T-helper 1 cell treated with Interleukin-12 subunit alpha and Interleukin-12 subunit beta and Interleukin-4 antibody, amounts not matched to agents 30 ng/mL and 1 ng/mL, for 36 hours (primary cell): ENCODE data around the gene MORC4. TPM values are rescaled to one million over a fixed set of nuclear protein-coding genes. Genes with fewer than 3 reads are reported as not detected.

Experiments used
- intact Hi-C: fragments of 100-400 bp; cut with micrococcal nuclease; formaldehyde crosslinking; loops from one replicate; pipeline ENCODE4 v1.15.1; 2024
- total RNA-seq: library from RNA; stranded (reverse); gene quantifications from 2 replicates; pipeline ENCODE4 v1.2.3, GENCODE V29; 2022

The MORC4 gene
- total RNA-seq, 1 donor from 2014 or later: 4.9 TPM

DNA sequence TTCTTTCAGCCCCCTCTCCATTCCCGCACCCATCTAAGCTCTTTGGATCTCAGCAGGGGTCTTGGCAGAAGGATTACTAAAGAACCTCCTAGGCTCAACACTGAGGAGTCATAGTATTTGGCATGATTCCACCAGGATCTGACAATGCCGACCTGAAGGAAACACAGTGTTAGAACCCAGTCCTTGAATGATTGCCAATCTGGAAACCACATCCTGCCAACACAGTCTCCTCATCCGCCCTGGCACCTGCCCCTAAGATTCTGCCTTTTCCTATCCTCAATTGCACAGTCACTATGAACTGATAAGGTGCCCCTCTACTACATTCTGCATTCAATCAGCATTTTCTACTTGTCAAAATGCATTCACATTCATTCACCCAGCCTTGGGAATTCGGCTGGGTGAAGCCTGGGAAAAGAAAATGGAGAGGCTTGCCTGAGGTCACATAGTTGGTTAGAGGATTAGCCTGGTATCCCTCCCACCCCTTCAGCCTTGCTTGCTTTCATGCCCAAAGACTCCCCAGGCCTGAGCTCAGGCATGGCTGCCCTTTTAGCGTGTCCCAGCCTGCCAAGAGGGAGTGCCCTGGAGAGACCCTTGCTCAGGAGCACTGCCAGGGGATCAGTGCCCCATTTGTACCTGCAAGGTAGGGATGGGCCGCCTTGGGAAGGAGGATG is 82.0 kb downstream of the MORC4 start:
- intact Hi-C loops: no loop called here

DNA sequence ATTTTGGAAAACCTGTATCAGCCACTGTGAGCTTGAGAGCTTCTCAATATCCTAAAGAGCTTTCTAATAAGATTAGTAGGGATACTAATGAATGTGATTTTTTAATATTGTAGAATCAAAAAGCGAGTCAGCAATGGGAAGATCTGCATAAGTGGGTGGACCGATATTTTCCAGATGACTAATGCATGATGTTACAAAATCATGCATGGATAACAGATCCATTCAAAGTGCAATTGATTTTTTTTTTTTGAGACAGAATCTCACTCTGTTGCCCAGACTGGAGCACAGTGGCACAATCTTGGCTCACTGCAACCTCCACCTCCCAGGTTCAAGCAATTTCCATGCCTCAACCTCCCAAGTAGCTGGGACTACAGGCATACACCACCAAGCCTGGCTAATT is 87.1 kb downstream of the MORC4 start:
- intact Hi-C loops: no loop called here

DNA sequence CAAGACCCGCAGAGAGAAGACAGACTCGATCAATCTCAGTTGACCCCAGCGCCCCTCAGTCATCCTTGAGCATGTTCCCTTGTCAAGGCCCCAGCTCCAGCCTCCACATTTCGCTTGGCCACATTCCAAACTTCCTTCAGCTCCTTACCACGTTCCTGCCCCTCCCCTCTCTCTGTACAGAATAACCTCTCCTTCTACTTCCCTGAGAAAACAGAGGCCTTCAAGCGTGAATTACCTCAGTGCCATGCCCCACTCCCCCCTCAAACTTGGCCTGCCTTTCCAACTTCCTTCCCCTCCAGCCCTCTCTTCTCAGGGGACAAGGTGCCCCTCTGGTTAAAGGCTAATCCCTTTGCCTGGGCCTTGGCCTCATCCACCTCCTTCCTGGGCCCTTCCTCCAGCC is 93.7 kb downstream of the MORC4 start:
- intact Hi-C loops: no loop called here

DNA sequence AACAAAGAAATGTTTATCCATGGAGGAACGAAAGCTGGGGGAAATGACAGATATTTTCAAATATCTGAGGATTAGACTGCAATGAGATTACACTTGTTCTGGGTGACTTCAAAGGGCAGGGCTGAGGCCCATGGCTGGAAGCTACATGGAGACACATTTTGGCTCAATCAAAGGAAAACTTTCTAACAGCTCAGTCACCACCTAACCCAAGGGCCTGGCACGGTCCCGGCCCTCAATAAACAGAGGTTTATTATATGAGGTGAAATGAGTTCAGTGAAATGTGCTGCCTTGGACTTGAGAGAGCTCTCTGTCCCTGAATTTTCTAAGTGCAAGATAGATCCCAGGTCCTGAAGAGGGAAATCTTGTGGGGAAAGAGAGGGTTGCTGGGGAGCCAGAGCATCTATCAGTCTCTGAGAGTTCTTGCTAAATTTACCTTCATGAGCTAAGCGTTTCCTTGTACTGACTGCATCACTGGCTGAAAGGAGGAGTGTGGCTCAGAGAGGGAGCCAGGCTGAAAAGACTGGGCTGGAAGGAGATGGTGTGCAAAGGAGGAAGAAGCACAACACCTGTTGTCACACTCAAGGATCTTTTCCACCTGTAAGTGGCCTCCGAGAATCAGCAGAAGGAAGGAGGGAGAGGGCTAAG is 94.8 kb downstream of the MORC4 start:
- intact Hi-C loops: no loop called here

DNA sequence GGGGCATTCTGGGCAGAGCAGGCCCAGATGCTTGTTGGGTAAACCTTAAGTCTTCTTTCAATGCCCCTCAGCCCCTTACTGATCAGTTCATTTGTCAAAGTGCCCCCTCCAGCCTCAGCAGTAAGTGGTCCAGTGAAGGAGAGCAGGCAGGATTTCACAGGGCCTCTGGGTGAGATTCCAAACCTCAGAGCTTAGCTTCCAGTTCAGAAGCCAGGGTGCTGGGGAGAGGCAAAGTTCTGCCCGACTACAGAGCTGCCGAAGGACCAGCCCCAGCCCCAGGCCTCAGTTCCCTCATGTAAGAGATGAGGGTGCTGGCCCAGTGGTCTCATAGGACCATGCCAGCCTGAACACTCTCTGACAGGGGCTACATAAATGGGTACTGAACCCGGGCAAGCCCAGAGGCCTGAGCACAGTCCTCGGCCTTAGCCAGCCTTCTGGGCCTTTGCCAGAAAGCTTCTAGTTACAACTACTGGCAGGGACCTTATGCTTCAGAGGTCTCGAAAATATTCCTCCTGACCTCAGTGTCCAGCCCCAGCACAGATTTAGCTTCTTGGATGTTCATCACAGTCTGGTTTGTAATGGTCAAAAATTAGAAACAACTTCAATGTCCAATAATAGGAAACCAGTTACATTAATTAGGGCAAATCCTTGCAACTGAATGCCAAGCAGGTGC is 96.0 kb downstream of the MORC4 start:
- intact Hi-C loops: no loop called here

DNA sequence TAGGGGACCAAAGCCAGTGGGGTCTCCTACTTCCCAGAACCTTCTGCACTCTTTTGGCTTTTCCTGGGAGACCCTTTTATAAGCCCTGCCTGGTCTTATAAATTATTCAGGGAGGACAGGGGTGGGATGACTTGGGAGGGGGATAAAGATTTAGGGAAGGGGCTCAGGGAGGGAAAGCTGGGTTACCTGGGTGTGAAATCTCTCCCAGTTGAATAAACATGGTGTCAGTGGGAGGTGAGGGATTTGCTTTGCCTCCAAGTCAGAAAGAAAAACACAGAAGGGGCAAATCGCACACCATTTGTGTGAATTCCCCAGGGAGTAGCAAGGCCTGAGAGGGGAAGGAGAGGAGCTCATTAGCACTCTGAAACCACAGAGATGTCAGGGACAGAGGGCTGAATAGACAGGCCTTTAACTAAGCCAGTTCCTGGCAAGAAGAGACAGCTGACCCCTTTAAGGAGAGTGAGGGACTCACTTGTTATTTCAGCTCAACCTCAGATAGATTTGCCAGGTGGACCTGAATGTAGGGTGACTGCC is 96.7 kb downstream of the MORC4 start, which contains the start of gene RIPPLY1:
RIPPLY1 (minus strand) TSS at position 51 of the 534 bp plus-strand sequence. CDS start 54 bp downstream, outside the sequence.
- intact Hi-C loops: no loop called here

DNA sequence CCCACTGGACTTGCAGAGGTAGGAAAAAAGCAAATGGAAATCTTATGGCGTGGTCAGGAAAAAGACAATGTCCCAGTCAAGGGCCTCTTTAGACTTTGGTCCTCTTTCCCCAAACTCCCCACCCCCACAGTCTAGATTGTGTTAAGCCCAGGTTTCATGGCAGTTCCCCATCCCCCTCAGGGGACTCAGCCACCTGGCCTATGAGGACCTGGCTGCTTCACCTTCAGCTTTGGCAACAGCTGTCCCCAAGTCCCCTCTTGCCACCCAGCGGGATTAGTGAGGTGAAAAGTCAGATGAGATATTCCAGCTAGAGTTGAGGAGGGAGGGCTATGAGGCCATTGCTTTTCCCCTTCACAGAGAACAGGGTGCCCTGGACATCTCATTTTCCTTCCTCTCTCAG is 97.3 kb downstream of the MORC4 start:
- intact Hi-C loops: no loop called here

DNA sequence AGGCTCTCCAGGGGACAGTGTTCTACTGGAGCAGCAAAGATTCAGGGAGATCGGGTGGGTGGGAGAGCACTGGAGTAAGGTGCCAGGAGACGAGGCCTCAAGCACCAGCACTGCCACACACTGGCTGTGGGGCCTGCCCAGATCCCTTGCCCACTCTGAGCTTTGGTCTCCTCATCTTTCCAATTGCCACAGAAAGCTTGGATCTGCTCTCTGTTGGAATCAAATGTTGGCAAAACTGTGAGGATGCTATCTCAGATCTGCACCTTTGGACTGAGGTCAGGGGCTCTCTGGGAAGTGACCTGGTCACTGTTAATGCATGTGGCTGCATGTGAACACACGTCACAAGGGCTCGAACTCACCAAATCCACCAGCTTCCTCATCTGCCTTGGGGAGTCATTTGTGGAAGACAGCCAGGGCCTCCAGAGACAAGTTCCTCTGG is 98.2 kb downstream of the MORC4 start:
- intact Hi-C loops: no loop called here

DNA sequence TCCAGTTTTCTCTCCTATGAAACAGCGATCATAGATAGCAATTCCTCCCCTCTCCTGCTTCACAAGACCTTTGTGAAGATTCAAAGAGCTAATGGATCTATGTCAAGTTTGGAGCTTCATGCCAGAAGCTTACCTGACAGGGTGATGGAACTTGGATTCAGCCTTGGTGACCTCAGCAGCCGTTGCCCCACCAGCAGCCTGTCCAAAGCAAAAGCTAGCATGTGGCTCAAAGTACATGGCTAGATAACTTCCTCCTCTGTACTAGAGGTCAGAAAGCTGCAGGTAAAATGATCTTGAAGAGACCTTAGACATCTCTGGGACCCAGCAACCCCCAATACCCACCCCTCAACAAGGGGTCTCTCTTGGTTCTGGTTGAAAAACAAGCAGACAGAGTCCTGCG is 98.7 kb downstream of the MORC4 start:
- intact Hi-C loops: no loop called here

DNA sequence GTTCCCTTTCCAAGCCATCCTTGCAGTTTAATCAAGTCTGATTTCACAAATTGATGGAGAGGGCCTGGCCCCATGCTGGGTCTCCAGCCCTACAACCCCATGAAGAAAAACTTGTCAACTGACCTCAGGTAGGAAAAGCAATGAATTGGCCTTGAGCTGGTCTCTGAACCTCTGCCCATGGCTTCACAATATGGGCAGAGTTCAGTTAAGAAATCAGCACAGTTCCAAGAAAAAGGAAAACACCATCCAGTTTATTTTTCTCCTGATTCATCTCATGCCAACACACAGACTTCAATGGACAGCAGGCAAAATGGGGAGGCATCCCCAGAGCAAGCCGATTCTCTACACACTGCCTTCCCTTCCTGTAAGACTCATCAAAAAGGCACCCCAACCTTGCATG is 100.2 kb downstream of the MORC4 start:
- intact Hi-C loops: loop anchor here (10.0 kb wide), 3 partner anchors 125 to 1175 kb away; no protein-coding TSS in a partner anchor

DNA sequence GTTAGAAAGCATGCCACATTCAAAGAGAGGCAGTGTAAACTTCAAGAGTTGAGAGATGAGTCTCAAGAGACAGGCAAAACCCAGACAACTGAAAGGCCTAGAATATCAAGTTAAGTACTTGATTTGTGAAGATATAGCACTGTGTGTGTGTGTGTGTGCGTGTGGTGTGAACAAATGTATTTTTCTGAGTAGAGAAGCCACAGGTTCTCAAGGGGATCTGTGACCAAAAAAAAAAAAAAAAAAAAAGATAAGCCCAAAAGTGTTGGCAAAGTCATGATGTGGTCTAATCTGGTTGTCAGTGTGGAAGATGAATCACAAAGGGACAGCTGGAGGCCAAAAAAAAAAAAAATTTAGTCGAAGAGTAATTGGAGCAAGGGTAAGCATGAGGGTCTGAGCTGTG is 100.7 kb downstream of the MORC4 start:
- intact Hi-C loops: loop anchor here (10.0 kb wide), 3 partner anchors 126 to 1176 kb away; no protein-coding TSS in a partner anchor

DNA sequence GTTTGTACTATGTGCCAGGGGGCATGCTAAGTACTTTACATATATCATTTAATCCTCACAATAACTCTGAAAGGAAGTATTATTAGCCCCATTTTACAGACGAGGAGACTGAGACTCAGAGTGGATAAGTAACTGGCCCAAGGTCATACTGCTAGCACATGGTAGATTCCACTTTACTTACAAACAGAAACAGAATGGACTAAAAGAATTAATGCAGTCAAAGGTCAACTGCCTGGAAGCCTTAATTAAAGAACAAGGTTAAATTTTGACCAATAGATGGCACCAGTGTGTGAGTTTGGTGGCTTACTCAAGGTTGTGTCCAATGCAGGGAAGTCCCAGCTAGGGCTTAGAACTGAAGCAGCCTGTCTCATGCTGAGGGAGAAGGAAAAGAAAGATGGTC is 101.5 kb downstream of the MORC4 start:
- intact Hi-C loops: loop anchor here (1.0 to 10.0 kb wide), 5 partner anchors 55 to 1176 kb away; no protein-coding TSS in a partner anchor

DNA sequence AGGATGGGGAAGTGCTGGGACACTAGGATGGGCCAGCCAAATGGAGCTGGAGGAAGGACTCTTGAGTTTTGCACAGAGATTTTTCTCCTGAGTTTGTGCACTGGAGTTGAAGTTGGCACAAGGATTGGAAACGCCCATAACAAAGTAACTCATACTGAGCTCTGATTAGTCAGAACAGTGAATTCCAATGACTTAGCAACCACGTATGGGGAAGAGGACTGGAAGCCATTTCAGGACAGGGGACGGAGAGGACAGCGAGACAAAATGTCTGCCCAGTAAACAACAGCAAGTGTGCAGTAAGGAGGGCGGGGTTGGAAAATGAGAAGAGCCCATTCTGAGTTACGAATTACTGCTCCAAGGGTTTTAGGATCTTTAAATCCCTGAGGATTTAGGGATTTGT is 102.8 kb downstream of the MORC4 start:
- intact Hi-C loops: loop anchor here (10.0 kb wide), 3 partner anchors 128 to 1178 kb away; no protein-coding TSS in a partner anchor

DNA sequence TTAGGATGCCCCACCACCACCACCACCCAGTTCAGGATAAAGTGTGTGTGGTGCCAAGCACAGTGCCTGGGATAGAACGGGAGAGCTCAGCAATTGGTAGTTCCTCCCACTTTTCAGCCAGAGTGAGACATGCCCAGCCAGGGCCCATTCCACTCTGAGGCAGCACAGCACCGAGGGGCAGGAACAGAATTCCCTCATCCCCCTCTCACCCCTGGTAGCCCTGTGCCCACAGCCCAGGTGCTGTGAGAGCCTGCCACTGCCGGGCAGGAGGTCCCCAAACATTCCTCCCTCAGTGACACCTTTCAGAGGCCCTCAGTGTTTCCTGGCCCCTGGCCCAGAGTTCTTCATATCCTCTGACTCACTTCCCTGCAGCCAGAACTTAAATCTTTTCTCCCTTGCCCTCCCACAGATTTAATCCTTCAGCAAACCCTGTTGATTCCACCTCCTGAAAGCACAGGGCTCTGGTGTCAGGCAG is 105.0 kb downstream of the MORC4 start:
- intact Hi-C loops: loop anchor here (1.0 to 10.0 kb wide), 7 partner anchors 130 to 1180 kb away; partner anchors contain the start of gene NCBP2L

DNA sequence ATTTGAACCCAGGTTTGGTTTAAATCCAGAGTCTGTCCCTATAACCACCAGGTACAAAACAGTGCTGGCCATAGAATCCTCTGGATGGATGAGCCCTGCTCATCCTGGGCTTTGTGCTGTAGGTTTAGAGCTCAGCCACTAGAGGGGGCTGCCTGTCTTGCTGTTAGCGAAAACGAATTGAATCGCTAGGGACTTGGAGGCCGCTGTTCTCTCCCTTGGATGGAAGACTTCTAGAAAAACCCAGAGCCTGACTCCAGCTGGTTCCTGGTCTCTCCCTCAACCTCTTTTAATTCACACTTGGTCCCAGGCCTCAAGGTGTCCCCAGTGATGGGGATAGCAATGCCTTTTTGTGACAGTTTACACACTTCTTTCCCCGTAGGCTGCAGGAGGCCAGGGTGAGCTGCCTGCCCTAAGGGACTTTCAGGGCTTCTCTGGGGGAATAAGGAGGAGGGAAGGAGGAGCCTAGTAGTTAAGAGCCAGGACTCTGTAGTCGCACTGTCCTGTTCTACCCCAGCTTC is 105.6 kb downstream of the MORC4 start:
- intact Hi-C loops: loop anchor here (1.0 to 10.0 kb wide), 7 partner anchors 130 to 1180 kb away; partner anchors contain the start of gene NCBP2L

DNA sequence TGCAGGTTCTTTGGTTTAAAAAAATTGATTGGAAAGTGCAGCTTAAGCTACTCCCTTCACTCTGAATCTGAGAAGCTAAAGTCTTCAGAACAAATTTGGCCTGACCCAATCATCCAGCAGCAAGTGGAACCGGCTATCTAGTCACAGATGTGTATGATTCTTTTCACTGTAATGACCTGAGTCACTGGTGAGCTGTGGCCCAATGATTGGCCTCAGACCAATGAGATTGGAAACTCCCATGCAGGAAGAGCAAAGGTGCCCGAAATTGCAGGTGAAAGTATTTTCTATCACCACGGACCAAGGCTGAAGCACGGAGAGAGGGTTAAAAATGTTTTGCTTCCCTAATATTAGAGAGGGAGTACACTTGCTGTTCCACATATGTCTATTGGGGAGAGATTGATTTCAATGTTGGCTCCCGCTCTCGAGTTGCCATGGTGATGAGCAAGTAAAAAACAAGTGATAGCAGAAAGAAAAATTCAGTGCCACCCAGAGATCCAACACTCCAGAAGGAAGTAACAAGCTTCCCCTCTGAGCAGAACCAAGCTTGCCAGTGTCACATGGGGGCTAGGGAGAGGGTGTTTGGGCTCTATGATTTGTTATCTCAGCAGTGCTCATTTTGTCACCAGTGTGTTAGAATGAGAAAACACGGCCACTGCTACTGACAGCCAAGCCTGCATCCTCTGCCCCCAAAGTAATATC is 108.1 kb downstream of the MORC4 start:
- intact Hi-C loops: loop anchor here (5.0 to 10.0 kb wide), 4 partner anchors 133 to 1183 kb away; no protein-coding TSS in a partner anchor
